Lower leg skin (tissue), 4 donors: ENCODE measurements around the gene GPC6. TPM values are rescaled to one million over a fixed set of nuclear protein-coding genes. Genes with fewer than 3 reads are reported as not detected.

ENCODE experiments used
- DNase-seq, 2 donors: peaks; one replicate each; pipeline ENCODE4 v3.0.0-alpha.2; 2019; ENCODE audit warnings: low spot score in 2 of 2
- H3K4me3 ChIP-seq: fragments of 200-600 bp; sonication (generic); 2 replicates; pipeline ENCODE4 v1.5.1; 2017; ENCODE audit warnings: mild to moderate bottlenecking, low read depth; ENCODE audit not compliant: poor library complexity, severe bottlenecking
- CTCF ChIP-seq, 3 donors: fragments of 450-650 bp; IDR thresholded peaks; one replicate each; pipeline ENCODE4 v1.5.1; 2016; ENCODE audit warnings: antibody characterized with exemption in 3 of 3, mild to moderate bottlenecking in 3 of 3, moderate library complexity in 2 of 3
- POLR2A ChIP-seq, 2 donors: fragments of 450-650 bp; IDR thresholded peaks; one replicate each; pipeline ENCODE4 v1.6.1; 2016 to 2017; ENCODE audit warnings: antibody characterized with exemption in 2 of 2, mild to moderate bottlenecking in 1 of 2, moderate library complexity in 1 of 2
- WGBS, 2 donors: methylation state at CpG; one replicate each; pipeline ENCODE4 v1.1.5; 2018; 5-methylcytosine and 5-hydroxymethylcytosine counted together
- intact Hi-C: fragments of 100-400 bp; cut with DNase I; formaldehyde crosslinking; loops from one replicate; pipeline ENCODE4 v1.15.0; 2023; ENCODE audit warnings: low total_unique reads
- total RNA-seq, 4 donors: library from RNA; depleted of rRNA; stranded (reverse); fragments of >200 nt; gene quantifications; one replicate each; pipeline ENCODE4 v1.1.0, GENCODE V29; 2016

Gene GPC6
- total RNA-seq, 4 donors from 2014 or later: 1.4 to 5.2 (median 2.5) TPM

GRCh38 chr13:94214975-94215374, 988.4 kb downstream of the GPC6 start:
- DNase-seq: no peak
- TF ChIP-seq CTCF (IDR thresholded peaks at IDR 0.05) (no peak), POLR2A (IDR thresholded peaks at IDR 0.05) (no peak)
- no peak overlapping the region for H3K4me3 ChIP-seq
- 68 to 78% methylated on average over 3 of the region's 3 CpGs for WGBS, 2 donors
- intact Hi-C loops: no loop called here

- intact Hi-C loops: no loop called here
- no peak for TF ChIP-seq CTCF (IDR thresholded peaks at IDR 0.05)
- no peak for TF ChIP-seq POLR2A (IDR thresholded peaks at IDR 0.05)
- WGBS, 2 donors: 79 to 80% methylated on average over 1 of the region's 1 CpG
- H3K4me3 ChIP-seq: no peak overlapping the region
- no peak for DNase-seq
These were observed 989.9 kb downstream of the GPC6 start for GRCh38 chr13:94216476-94216875.

- no peak overlapping the region for H3K4me3 ChIP-seq
- TF ChIP-seq CTCF (IDR thresholded peaks at IDR 0.05) (no peak), POLR2A (IDR thresholded peaks at IDR 0.05) (no peak)
- intact Hi-C loops: no loop called here
- DNase-seq: no peak
- 88 to 90% methylated on average over 3 of the region's 3 CpGs for WGBS, 2 donors
These were observed 990.8 kb downstream of the GPC6 start for GRCh38 chr13:94217370-94217769.

- DNase-seq: no peak
- no peak overlapping the region for H3K4me3 ChIP-seq
- intact Hi-C loops: no loop called here
- no peak for TF ChIP-seq POLR2A (IDR thresholded peaks at IDR 0.05)
- no peak for TF ChIP-seq CTCF (IDR thresholded peaks at IDR 0.05)
- 85 to 91% methylated on average over 2 of the region's 2 CpGs for WGBS, 2 donors
These were observed 991.9 kb downstream of the GPC6 start for GRCh38 chr13:94218537-94218936.

GRCh38 chr13:94218951-94219350, 992.3 kb downstream of the GPC6 start:
- DNase-seq: no peak
- H3K4me3 ChIP-seq: no peak overlapping the region
- TF ChIP-seq POLR2A (IDR thresholded peaks at IDR 0.05): no peak
- TF ChIP-seq CTCF (IDR thresholded peaks at IDR 0.05): no peak
- intact Hi-C loops: no loop called here
- 79 to 82% methylated on average over 3 of the region's 3 CpGs for WGBS, 2 donors

GRCh38 chr13:94224670-94225069, 998.1 kb downstream of the GPC6 start:
- DNase-seq: no peak
- H3K4me3 ChIP-seq: no peak overlapping the region
- TF ChIP-seq CTCF (IDR thresholded peaks at IDR 0.05): no peak
- no peak for TF ChIP-seq POLR2A (IDR thresholded peaks at IDR 0.05)
- intact Hi-C loops: no loop called here
- 85% methylated on average over 3 of the region's 3 CpGs for WGBS, 2 donors
